Activated T-cell treated with anti-CD3 and anti-CD28 coated beads, Interleukin-2, amount 50 U/mL, for 72 hours (primary cell): Measurements from ENCODE around the gene HOGA1. TPM values are rescaled to one million over a fixed set of nuclear protein-coding genes. Genes with fewer than 3 reads are reported as not detected.
"Not testable (repeated sequence)": the region's sequence is repeated elsewhere in the genome, so short reads cannot be mapped to it uniquely, and the experiment has no call there.

ENCODE experiments used
- ATAC-seq, 2 donors: fragments of 150-1000 bp; cut with Tn5 transposase; replicated peaks in 1 of 2; 2 replicates each; pipeline ENCODE4 v1.10.0; 2021; ENCODE audit warnings: moderate library complexity in 2 of 2, mild to moderate bottlenecking in 1 of 2
- DNase-seq, 2 donors: peaks; one replicate each; pipeline ENCODE4 v3.0.0; 2021 to 2022; ENCODE audit warnings: mixed read lengths in 1 of 2
- H3K27ac Mint-ChIP-seq: one replicate; pipeline ENCODE4 v1.8.0; 2022; ENCODE audit warnings: mild to moderate bottlenecking, moderate library complexity, mixed read lengths
- H3K27me3 Mint-ChIP-seq: one replicate; pipeline ENCODE4 v1.8.0; 2022; ENCODE audit warnings: low read depth, mixed read lengths
- H3K36me3 Mint-ChIP-seq, 2 donors: one replicate each; pipeline ENCODE4 v1.8.0; 2022; ENCODE audit warnings: mixed read lengths in 2 of 2, mild to moderate bottlenecking in 1 of 2; ENCODE audit not compliant: insufficient read depth in 2 of 2
- H3K4me1 Mint-ChIP-seq: one replicate; pipeline ENCODE4 v1.8.0; 2022; ENCODE audit warnings: low read depth, mixed read lengths
- H3K4me3 Mint-ChIP-seq, 2 donors: one replicate each; pipeline ENCODE4 v1.8.0; 2022; ENCODE audit warnings: mild to moderate bottlenecking in 2 of 2, mixed read lengths in 2 of 2, moderate library complexity in 2 of 2
- H3K9me3 Mint-ChIP-seq, 2 donors: one replicate each; pipeline ENCODE4 v1.8.0; 2022; ENCODE audit warnings: mixed read lengths in 2 of 2
- total RNA-seq, 2 donors: library from RNA; stranded (reverse); gene quantifications; one replicate each; pipeline ENCODE4 v1.2.3, GENCODE V29; 2022

The HOGA1 gene
- total RNA-seq, 2 donors from 2014 or later = not detected

- no peak overlapping the region for H3K4me3 Mint-ChIP-seq
- ATAC-seq = no peak
- DNase-seq = no peak
Measured at GRCh38 chr10:97547962-97548361, 36.2 kb upstream of the HOGA1 start.

DNA sequence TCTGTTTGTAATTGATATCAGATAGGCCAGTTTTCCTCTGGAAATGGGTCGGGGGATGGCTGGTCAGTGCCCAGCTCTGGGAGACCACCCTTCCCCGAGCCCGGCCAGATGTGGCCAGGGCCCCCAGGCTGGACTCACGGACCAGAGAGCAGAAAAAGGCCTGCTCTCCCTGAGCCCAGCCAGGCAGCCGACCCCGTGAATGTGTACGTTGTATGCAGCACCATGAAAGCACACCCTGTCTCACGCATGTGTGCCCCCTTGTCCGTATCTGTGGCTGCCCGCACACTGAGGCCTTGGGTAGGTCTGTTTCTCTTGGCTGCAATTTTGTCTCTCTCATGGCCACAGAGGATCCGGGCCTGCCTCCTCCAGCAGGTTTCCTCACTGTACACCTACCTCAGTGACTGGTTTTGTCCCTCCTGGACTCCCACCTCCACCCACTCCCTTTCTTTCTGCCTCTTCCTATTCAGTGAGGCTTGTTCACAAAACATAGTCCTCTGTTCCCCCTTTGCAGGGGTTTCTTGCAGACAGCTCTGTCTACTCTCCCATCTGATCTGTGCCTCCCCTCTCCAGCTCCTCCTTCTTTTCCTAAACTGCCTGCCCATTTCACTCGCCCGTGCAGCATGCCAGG lies 35.2 kb upstream of the HOGA1 start:
- H3K27ac Mint-ChIP-seq = no peak overlapping the region
- no peaks in the 10 kb centered on the region for H3K4me1 Mint-ChIP-seq
- no peaks in the 10 kb centered on the region for H3K9me3 Mint-ChIP-seq
- H3K27me3 Mint-ChIP-seq = no peaks in the 10 kb centered on the region
- no peak overlapping the region for H3K4me3 Mint-ChIP-seq
- H3K36me3 Mint-ChIP-seq = no peaks in the 10 kb centered on the region
- ATAC-seq (no peak), DNase-seq (no peak)

More at GRCh38 chr10:97547962-97548361, 36.2 kb upstream of the HOGA1 start:
- no peaks in the 10 kb centered on the region for H3K9me3 Mint-ChIP-seq
- H3K27me3 Mint-ChIP-seq = no peaks in the 10 kb centered on the region
- H3K4me1 Mint-ChIP-seq = peaks cover 9% of the 10 kb centered on the region
- no peak overlapping the region for H3K27ac Mint-ChIP-seq
- no peaks in the 10 kb centered on the region for H3K36me3 Mint-ChIP-seq

GRCh38 chr10:97549587-97550322 lies 34.4 kb upstream of the HOGA1 start:
- Mint-ChIP-seq H3K27me3 (no peaks in the 10 kb centered on the region), H3K4me1 (no peaks in the 10 kb centered on the region), H3K27ac (no peak overlapping the region), H3K36me3 (no peaks in the 10 kb centered on the region), H3K4me3 (no peak overlapping the region), H3K9me3 (no peaks in the 10 kb centered on the region)
- DNase-seq = no peak
- ATAC-seq = no peak

DNA sequence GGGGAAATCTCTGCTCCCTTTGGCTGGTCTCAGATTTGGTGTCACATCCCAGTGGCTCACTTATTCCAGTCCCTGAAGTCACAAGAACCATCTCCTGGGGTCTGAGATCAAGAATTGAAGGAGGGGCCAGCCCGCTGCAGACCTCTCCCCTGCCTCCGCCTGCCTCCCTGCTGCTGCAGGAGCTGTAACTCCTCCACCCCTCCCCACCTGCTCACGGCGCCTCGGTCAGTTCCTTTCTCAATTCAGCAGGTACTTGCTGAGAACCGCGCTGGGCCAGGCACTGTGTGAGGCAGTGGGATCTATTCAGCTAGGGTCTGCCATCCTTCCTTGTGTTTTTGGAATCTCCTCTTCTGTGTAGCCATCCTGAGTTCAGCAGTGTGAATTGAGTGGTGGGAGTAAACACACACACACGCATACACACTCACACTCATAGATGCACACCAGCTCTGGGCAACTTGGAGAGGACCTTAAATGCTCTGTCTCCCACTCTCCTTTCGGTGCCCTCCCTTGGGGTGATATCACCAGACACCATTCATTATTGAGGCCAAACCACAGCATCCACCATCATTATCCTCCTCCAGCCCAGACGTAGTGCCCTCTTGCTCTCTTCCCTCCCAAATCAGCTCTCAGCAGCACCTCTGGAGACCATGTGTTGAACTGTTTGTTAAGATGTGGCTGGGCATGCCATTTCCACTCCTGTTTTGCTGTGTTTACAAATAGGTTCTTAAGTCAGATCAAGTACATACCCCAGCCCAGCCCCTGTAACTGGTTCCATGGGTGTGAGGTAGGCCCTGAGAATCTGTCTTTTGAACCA lies 33.6 kb upstream of the HOGA1 start:
- no peak for ATAC-seq
- no peaks in the 10 kb centered on the region for H3K36me3 Mint-ChIP-seq
- no peak for DNase-seq
- H3K27me3 Mint-ChIP-seq = no peaks in the 10 kb centered on the region
- no peak overlapping the region for H3K27ac Mint-ChIP-seq
- H3K4me1 Mint-ChIP-seq = no peaks in the 10 kb centered on the region
- no peak overlapping the region for H3K4me3 Mint-ChIP-seq
- H3K9me3 Mint-ChIP-seq = no peaks in the 10 kb centered on the region

DNA sequence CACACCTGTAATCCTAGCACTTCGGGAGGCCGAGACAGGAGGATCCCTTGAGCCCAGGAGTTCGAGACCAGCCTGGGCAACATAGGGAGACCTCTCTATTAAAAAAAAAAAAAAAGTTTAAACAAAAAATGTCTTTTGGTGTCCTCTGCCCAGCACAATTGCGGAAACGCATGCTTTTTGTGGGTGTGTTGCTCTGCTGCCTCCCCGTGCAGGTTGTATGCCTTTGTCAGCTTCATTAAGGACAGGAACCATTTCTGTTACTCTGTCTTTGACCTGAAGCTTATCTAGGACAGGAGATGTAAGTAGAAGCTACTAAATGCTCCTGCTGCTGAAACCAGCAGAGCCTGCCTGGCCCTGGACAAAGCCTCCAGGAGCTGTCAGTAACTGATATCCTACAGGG lies 32.9 kb upstream of the HOGA1 start:
- Mint-ChIP-seq H3K27me3 (no peaks in the 10 kb centered on the region), H3K27ac (no peak overlapping the region), H3K36me3 (no peaks in the 10 kb centered on the region), H3K4me1 (no peaks in the 10 kb centered on the region), H3K4me3 (no peak overlapping the region), H3K9me3 (no peaks in the 10 kb centered on the region)
- DNase-seq (no peak), ATAC-seq (no peak)

DNA sequence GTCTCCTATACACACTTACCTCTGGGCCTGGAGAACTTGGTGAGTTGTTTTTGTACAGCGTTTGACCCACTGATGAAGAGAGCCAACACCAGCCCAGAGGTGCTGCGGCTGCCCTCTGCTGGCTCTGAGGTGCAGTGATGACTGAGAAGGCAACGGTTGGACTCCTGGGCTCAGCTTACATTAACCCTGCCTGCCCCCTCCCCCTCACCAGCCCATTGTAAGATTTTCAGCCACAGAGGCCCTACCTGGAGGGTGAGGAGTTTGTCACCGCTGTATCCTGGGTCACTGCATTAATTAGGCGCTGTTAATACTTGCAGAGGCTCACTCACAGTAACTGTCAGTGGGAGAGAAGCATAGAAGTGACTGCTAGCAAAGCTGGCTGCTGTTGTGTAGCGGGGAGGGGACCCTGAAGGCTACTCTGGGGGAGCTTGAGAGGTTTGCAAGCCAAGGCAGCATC lies 30.6 kb upstream of the HOGA1 start:
- peak; percentile 50 to 64 for DNase-seq
- peak; percentile 88 to 91 for ATAC-seq
- H3K9me3 Mint-ChIP-seq = no peaks in the 10 kb centered on the region
- H3K27ac Mint-ChIP-seq = no peak overlapping the region
- no peaks in the 10 kb centered on the region for H3K36me3 Mint-ChIP-seq
- H3K4me1 Mint-ChIP-seq = no peaks in the 10 kb centered on the region
- H3K27me3 Mint-ChIP-seq = no peaks in the 10 kb centered on the region
- H3K4me3 Mint-ChIP-seq = no peak overlapping the region

DNA sequence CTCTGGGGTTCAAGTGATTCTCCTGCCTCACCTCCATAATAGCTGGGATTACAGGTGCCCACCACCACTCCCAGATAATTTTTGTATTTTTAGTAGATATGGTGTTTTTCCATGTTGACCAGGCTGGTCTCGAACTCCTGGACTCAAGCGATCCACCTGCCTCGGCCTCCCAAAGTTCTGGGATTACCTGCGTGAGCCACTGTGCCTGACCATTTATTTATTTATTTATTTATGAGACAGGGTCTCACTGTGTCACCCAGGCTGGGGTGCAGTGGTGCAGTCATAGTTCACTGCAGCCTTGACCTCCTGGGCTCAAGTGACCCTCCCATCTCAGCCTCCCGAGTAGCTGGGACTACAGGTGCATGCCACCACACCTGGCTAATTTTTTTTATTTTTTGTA lies 29.9 kb upstream of the HOGA1 start:
- not testable (repeated sequence) for H3K27ac Mint-ChIP-seq, ATAC-seq, H3K4me3 Mint-ChIP-seq, H3K27me3 Mint-ChIP-seq, H3K4me1 Mint-ChIP-seq, H3K36me3 Mint-ChIP-seq, DNase-seq, H3K9me3 Mint-ChIP-seq

GRCh38 chr10:97555541-97555940 lies 28.6 kb upstream of the HOGA1 start:
- not testable (repeated sequence) for H3K4me1 Mint-ChIP-seq, H3K4me3 Mint-ChIP-seq, H3K27ac Mint-ChIP-seq, H3K27me3 Mint-ChIP-seq, H3K9me3 Mint-ChIP-seq, DNase-seq, ATAC-seq, H3K36me3 Mint-ChIP-seq

- not testable (repeated sequence) for H3K36me3 Mint-ChIP-seq, H3K9me3 Mint-ChIP-seq, ATAC-seq, H3K27me3 Mint-ChIP-seq, DNase-seq, H3K27ac Mint-ChIP-seq, H3K4me1 Mint-ChIP-seq, H3K4me3 Mint-ChIP-seq
Measured at GRCh38 chr10:97560731-97561381, 23.3 kb upstream of the HOGA1 start.

DNA sequence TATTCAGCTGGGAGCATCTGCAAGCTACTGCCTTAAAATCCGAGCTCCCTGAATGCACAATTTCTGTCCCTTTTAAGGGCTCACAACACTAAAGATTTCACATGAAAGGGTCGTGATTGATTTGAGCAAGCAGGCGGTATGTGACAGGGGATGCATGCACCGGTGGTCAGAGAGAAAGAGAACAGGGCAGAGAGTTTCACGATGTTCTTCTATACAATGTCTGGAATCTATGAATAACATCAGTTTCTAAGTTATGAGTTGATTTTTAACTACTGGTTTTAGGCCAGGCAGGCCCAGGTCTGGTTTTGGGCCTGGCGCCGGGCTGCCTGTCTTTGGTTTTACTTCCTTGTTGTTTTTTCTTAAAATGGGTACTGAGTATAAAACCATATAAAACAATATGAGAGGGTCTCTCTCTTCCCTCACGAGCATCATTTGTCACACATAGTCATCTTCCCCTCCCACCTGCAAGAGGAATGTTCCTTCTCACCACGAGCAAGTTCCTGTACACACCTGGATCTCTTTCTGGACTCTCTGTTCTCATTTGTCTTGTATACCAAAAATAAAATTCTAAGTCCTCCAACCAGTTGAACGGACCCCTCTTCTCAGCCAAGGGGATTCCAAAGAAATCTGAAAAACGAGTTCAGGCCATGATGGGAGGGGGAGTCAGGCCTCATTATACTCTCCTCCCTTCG lies 22.7 kb upstream of the HOGA1 start:
- H3K27ac Mint-ChIP-seq, H3K9me3 Mint-ChIP-seq, H3K36me3 Mint-ChIP-seq: not testable (repeated sequence)

DNA sequence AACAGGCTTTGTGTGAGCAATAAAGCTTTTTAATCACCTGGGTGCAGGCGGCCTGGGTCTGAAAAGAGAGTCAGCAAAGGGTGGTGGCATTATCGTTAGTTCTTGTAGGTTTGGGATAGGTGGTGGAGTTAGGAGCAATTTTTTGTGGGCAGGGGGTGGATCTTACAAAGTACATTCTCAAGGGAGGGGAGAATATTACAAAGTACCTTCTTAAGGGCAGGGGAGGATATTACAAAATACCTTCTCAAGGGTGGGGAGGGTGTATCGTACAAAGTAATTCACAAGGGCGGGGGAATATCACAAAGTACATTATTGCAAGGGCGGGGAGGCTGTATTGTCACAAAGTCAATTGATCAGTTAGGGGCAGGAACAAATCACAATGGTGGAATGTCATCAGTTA lies 21.9 kb upstream of the HOGA1 start:
- not testable (repeated sequence) for H3K27me3 Mint-ChIP-seq, H3K27ac Mint-ChIP-seq, ATAC-seq, H3K4me3 Mint-ChIP-seq, H3K36me3 Mint-ChIP-seq, DNase-seq, H3K9me3 Mint-ChIP-seq
- peaks cover 14% of the 10 kb centered on the region for H3K4me1 Mint-ChIP-seq

More for the DNA sequence above, 22.7 kb upstream of the HOGA1 start:
- not testable (repeated sequence) for DNase-seq, ATAC-seq, H3K4me1 Mint-ChIP-seq, H3K4me3 Mint-ChIP-seq, H3K27me3 Mint-ChIP-seq

DNA sequence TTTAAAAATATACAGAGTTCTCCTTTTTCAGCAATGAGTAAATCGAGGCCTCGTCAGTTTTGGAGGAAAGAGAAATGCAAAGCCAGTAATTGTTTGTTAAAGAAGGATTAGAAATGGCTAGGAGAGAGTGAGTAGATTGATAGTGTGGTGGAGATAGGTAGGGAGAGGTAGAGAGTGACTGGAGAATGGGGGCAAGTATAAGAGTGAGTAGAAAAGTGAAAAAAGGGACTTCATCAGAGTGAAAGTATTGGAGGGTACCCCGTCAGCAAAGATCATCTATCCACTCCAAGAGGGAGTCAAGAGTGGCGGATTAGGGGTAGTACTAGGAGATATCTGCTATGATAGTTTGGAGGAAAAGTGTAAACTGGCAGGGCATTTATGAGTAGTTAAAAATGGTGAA lies 20.9 kb upstream of the HOGA1 start:
- Mint-ChIP-seq H3K27me3 (no peaks in the 10 kb centered on the region), H3K27ac (no peak overlapping the region), H3K4me3 (no peak overlapping the region), H3K9me3 (no peaks in the 10 kb centered on the region), H3K36me3 (no peaks in the 10 kb centered on the region), H3K4me1 (peaks cover 14% of the 10 kb centered on the region)
- DNase-seq = no peak
- no peak for ATAC-seq
